ENCODE measurements around the gene SIAH3.
"Not testable (repeated sequence)": the region's sequence is repeated elsewhere in the genome, so short reads cannot be mapped to it uniquely, and the experiment has no call there.

The SIAH3 gene

GRCh38 chr13:45778882-45779281 is 72.7 kb downstream of the SIAH3 start:
- DNase-seq = no peak

- no peak for DNase-seq
These were observed 74.8 kb downstream of the SIAH3 start for GRCh38 chr13:45776748-45777147.

- no peak for DNase-seq
These were observed 76.1 kb downstream of the SIAH3 start for GRCh38 chr13:45775401-45775963.

GRCh38 chr13:45773944-45774343 is 77.6 kb downstream of the SIAH3 start:
- no peak for DNase-seq

- no peak for DNase-seq
These were observed 78.3 kb downstream of the SIAH3 start for GRCh38 chr13:45773236-45773635.

- DNase-seq = no peak
These were observed 80.7 kb downstream of the SIAH3 start for GRCh38 chr13:45770886-45771285.

- no peak for DNase-seq
These were observed 82.7 kb downstream of the SIAH3 start for GRCh38 chr13:45768656-45769479.

GRCh38 chr13:45765464-45765863 is 86.1 kb downstream of the SIAH3 start:
- DNase-seq = no peak

- DNase-seq = no peak
These were observed 88.1 kb downstream of the SIAH3 start for GRCh38 chr13:45763419-45763818.

- not testable (repeated sequence) for DNase-seq
These were observed 94.0 kb downstream of the SIAH3 start for GRCh38 chr13:45757589-45757988.

GRCh38 chr13:45756498-45756897 is 95.1 kb downstream of the SIAH3 start:
- not testable (repeated sequence) for DNase-seq

- DNase-seq = no peak
These were observed 99.0 kb downstream of the SIAH3 start for GRCh38 chr13:45752510-45752909.

- DNase-seq = no peak
These were observed 99.7 kb downstream of the SIAH3 start for GRCh38 chr13:45751885-45752284.

GRCh38 chr13:45750566-45750965 is 101.0 kb downstream of the SIAH3 start:
- no peak for DNase-seq

- no peak for DNase-seq
These were observed 102.4 kb downstream of the SIAH3 start for GRCh38 chr13:45748941-45749759.

GRCh38 chr13:45747071-45747470 is 104.5 kb downstream of the SIAH3 start:
- DNase-seq = no peak

- DNase-seq = no peak
These were observed 106.6 kb downstream of the SIAH3 start for GRCh38 chr13:45744979-45745378.

- no peak for DNase-seq
These were observed 108.6 kb downstream of the SIAH3 start for GRCh38 chr13:45742985-45743384.

- DNase-seq = no peak
These were observed 114.0 kb downstream of the SIAH3 start for GRCh38 chr13:45737571-45738017.

GRCh38 chr13:45733361-45733760 is 118.2 kb downstream of the SIAH3 start:
- no peak for DNase-seq

GRCh38 chr13:45732916-45733315 is 118.6 kb downstream of the SIAH3 start:
- DNase-seq = no peak

GRCh38 chr13:45731455-45731854 is 120.1 kb downstream of the SIAH3 start:
- DNase-seq = no peak

GRCh38 chr13:45728759-45729158 is 122.8 kb downstream of the SIAH3 start:
- peak; percentile 4 for DNase-seq

Data from NK-92 treated with Interleukin-12 subunit alpha and Interleukin-12 subunit beta, amount 100 ng/mL, for 24 hours (cell line).